ENCODE results near the gene EPHA8.

EPHA8 gene

DNA sequence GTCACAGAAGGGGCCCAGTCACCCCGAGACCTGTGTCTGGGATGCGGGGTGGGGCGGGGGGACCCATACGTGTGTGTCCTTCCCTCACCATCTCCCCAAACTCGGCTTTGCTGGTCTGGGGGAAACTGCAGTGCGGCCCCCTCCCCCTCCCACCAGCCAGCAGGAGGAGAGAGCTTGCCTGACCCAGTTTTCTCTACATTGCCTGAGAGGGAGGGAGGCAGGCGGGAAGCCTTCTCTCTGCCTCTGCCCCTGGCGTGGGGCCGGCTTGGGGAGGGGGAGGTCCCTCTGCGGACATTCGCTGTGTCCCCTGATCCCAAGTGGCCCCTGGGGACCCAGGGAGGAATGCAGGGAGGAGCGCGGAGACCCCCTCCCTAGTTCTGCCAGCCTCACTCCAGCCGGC, 3.9 kb downstream of the EPHA8 start:
- Histone ChIP-seq H3K9me3 (ENCODE audit: control insufficient read depth, low read length) (no peaks in the 10 kb centered on the region), H3K27me3 (ENCODE audit: control insufficient read depth, insufficient read depth, low read length) (no peaks in the 10 kb centered on the region)
- TF ChIP-seq, protein P1, sequence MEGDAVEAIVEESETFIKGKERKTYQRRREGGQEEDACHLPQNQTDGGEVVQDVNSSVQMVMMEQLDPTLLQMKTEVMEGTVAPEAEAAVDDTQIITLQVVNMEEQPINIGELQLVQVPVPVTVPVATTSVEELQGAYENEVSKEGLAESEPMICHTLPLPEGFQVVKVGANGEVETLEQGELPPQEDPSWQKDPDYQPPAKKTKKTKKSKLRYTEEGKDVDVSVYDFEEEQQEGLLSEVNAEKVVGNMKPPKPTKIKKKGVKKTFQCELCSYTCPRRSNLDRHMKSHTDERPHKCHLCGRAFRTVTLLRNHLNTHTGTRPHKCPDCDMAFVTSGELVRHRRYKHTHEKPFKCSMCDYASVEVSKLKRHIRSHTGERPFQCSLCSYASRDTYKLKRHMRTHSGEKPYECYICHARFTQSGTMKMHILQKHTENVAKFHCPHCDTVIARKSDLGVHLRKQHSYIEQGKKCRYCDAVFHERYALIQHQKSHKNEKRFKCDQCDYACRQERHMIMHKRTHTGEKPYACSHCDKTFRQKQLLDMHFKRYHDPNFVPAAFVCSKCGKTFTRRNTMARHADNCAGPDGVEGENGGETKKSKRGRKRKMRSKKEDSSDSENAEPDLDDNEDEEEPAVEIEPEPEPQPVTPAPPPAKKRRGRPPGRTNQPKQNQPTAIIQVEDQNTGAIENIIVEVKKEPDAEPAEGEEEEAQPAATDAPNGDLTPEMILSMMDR (IDR thresholded peaks at IDR 0.05), result no peak

DNA sequence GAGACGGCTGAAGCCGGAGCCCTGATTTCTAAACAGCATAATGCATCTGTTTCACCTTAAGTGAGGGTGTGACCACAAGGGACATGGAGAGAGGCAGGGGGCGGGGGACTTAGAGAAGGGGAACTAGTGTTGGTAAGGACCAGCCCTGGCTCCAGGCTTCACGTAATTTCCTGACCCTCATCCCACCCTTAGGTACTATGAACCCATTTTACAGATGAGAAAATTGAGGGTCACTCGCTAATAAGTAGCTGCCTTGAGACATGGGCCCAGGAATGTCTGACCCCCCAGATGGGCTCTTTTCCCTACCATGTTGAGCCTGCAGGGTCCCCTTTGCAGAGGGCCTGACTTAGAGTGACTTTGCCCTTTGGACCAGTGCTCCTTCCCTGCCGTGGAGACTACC, 4.7 kb downstream of the EPHA8 start:
- no peak overlapping the region for H2AFZ ChIP-seq

More for the DNA sequence above, 3.9 kb downstream of the EPHA8 start:
- H3K9ac ChIP-seq, result no peak overlapping the region
- H3K4me3 ChIP-seq (ENCODE audit: low read depth, low read length), result no peak overlapping the region
- no peak overlapping the region for H2AFZ ChIP-seq
- no peaks in the 10 kb centered on the region for H3K4me1 ChIP-seq
- no peaks in the 10 kb centered on the region for H3K36me3 ChIP-seq (ENCODE audit: control insufficient read depth, insufficient read depth, low read length)
- H3K27ac ChIP-seq, result no peak overlapping the region
- no peaks in the 10 kb centered on the region for H3K79me2 ChIP-seq
- no peak overlapping the region for H3K4me2 ChIP-seq (ENCODE audit: low read length)

DNA sequence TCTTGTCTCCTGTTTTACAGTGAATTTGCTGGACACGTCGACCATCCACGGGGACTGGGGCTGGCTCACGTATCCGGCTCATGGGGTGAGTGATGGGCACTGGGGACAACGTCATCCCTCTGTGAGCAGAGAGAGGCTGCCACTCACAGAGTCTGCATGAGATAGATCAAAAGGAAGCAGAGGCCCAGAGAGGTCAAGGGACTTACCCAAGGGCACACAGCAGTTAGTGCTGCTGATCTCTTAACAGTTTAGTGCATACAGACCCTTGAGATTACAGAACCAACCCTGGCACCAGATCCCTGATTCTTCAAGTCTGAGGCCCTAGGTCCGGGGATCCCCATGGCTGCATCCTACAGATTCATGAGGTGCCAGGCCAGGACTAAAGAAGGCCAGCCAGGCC, 6.0 kb downstream of the EPHA8 start:
- Histone ChIP-seq H3K9ac (no peak overlapping the region), H2AFZ (no peak overlapping the region), H3K4me2 (ENCODE audit: low read length) (no peak overlapping the region), H3K9me3 (ENCODE audit: control insufficient read depth, low read length) (no peaks in the 10 kb centered on the region), H3K27ac (no peak overlapping the region), H3K4me3 (ENCODE audit: low read depth, low read length) (no peak overlapping the region), H3K79me2 (no peaks in the 10 kb centered on the region), H3K4me1 (no peaks in the 10 kb centered on the region), H3K36me3 (ENCODE audit: control insufficient read depth, insufficient read depth, low read length) (no peaks in the 10 kb centered on the region), H3K27me3 (ENCODE audit: control insufficient read depth, insufficient read depth, low read length) (no peaks in the 10 kb centered on the region)
- TF ChIP-seq, protein P1 (IDR thresholded peaks at IDR 0.05), result no peak

More for the DNA sequence above, 4.7 kb downstream of the EPHA8 start:
- no peak overlapping the region for H3K4me3 ChIP-seq (ENCODE audit: low read depth, low read length)
- no peaks in the 10 kb centered on the region for H3K79me2 ChIP-seq
- no peaks in the 10 kb centered on the region for H3K4me1 ChIP-seq
- H3K9me3 ChIP-seq (ENCODE audit: control insufficient read depth, low read length), result no peaks in the 10 kb centered on the region
- TF ChIP-seq, protein P1 (IDR thresholded peaks at IDR 0.05), result no peak
- no peaks in the 10 kb centered on the region for H3K36me3 ChIP-seq (ENCODE audit: control insufficient read depth, insufficient read depth, low read length)
- no peak overlapping the region for H3K4me2 ChIP-seq (ENCODE audit: low read length)
- H3K9ac ChIP-seq, result no peak overlapping the region
- H3K27ac ChIP-seq, result no peak overlapping the region
- H3K27me3 ChIP-seq (ENCODE audit: control insufficient read depth, insufficient read depth, low read length), result no peaks in the 10 kb centered on the region

DNA sequence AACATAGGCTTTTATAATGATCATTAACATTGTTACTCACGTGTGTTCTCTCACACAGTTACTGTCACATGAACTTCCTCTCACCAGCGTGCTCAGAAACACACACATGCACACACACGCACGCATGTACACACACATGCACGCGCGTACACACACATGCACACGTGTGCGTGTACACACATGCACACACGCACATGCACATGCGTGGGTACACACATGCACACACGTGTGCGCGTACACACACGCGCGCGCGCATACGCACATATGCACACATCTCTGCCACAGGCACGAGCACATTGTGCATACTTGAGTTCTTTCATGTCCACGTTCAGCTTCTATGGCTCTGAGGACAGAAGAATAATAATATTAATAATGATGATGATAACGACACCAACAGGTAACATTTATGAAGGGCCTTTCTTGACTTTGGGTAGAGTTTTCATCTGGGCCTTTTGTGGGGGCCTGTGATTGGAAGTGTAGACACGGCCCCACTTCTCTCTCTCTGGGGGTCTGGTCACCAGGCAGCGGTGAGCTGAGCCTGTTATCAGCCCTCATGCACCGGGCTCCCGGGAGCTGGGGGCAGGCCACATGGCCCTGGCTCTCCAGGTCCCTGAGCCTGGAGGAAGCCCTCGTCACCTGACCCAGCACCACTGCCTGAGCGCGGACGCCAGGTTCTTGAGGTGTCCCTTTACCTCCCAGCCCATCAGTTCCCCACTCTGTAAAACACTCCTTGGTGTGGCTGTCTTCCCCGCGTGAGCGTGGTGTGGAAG, 7.0 kb downstream of the EPHA8 start:
- no peak overlapping the region for H3K27ac ChIP-seq
- no peaks in the 10 kb centered on the region for H3K9me3 ChIP-seq (ENCODE audit: control insufficient read depth, low read length)
- H2AFZ ChIP-seq, result no peak overlapping the region
- TF ChIP-seq, protein P1 (IDR thresholded peaks at IDR 0.05), result no peak
- H3K79me2 ChIP-seq, result no peaks in the 10 kb centered on the region
- no peaks in the 10 kb centered on the region for H3K27me3 ChIP-seq (ENCODE audit: control insufficient read depth, insufficient read depth, low read length)
- no peaks in the 10 kb centered on the region for H3K4me1 ChIP-seq
- no peaks in the 10 kb centered on the region for H3K36me3 ChIP-seq (ENCODE audit: control insufficient read depth, insufficient read depth, low read length)
- no peak overlapping the region for H3K4me2 ChIP-seq (ENCODE audit: low read length)
- no peak overlapping the region for H3K9ac ChIP-seq
- H3K4me3 ChIP-seq (ENCODE audit: low read depth, low read length), result no peak overlapping the region

DNA sequence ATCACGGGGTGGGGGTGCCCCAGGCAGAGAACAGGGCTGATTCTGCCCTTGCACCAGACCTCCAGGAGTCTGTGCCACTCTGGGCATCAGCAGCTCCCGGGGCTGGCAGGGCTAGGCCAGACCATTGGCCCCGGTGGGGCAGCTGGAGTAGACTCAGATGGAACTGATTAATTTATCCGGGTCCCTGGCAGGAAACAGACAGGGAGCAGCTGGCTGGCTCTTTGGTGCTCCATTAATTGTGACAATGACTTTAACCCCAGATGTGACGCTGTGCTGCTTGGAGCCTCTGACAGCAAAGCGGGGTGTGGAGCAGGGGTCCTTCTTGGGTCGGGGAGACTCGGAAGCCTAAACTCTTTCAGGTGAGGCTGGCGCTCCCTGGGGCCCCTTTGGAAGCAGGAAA, 9.5 kb downstream of the EPHA8 start:
- Histone ChIP-seq H2AFZ (no peak overlapping the region), H3K9ac (no peak overlapping the region), H3K4me3 (ENCODE audit: low read depth, low read length) (no peak overlapping the region), H3K36me3 (ENCODE audit: control insufficient read depth, insufficient read depth, low read length) (no peaks in the 10 kb centered on the region), H3K4me1 (no peaks in the 10 kb centered on the region), H3K9me3 (ENCODE audit: control insufficient read depth, low read length) (no peaks in the 10 kb centered on the region), H3K4me2 (ENCODE audit: low read length) (no peak overlapping the region), H3K27me3 (ENCODE audit: control insufficient read depth, insufficient read depth, low read length) (no peaks in the 10 kb centered on the region), H3K27ac (no peak overlapping the region), H3K79me2 (no peaks in the 10 kb centered on the region)
- TF ChIP-seq, protein P1 (IDR thresholded peaks at IDR 0.05), result no peak

Measured in parathyroid adenoma (tissue), 2 donors.